Measurements from ENCODE around the gene CCDC63.

CCDC63 gene

DNA sequence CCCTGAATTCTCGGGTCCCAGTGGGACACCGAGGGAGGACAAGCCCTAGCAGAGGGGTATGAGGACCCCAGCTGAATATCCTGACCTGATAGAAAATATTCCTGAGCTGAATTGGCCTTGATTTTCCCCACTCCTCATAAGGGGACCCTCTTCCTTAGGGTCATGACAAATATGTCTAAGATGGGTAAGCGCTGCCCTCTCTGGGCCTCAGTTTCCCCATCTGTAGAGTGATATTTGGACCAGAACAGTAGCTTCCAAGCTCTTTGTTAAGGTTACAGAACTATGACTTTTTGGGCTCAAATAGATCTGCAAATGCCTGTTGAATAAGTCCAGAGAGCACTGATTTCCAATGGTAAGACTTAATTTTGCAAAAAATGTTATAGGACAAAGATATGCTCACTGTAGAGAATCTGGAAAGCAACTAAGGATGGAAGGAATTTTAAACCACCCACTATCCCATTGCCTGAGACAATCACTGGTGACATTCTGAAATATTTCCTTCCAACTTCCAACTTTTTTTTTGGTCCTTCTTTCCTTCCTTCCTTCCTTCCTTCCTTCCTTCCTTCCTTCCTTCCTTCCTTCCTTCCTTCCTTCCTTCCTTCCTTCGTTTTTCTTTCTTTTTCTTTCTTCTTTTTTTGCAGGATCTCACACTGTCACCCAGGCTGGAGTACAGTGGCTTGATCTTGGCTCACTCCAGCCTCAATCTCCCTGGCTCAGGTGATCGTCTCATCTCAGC lies 41.6 kb downstream of the CCDC63 start:
- DNase-seq = no peak

DNA sequence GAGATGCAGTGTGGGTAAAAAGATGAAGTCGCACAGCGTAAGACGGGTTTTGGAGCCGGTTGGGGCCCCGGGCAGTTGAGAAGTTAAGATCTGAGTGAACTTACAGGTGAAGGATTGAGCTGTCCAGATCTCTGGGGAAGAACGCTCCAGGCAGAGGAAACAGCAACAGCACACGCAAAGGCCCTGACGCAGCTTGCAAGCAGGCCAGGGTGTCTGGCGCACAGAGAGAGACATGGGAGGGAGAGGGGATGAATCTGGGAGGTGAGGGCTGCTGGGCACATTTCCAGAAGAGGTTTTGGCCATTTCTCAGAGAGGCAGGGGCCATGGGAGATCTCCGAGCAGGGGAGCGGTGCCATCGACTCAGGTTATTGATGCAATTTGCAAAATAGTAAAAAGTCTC lies 42.6 kb downstream of the CCDC63 start:
- no peak for DNase-seq

DNA sequence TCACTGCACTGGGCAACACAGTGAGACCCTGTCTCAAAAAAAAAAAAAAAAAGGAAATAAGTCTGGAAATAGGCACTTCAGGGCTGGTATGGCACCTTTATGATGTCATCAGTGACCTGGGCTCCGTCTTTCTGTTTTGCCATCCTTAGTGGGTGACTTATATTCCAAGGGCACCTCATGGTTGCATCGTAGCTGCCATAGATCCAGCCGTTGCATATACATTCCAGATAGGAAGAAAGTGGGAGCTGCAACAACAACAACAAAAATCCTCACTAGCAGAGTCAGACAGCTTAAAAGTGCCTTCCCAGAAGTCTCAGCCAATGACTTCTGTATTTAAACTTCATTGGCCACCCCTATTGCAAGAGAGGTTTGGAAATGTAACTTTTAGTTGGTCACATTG lies 47.2 kb downstream of the CCDC63 start:
- DNase-seq = no peak

DNA sequence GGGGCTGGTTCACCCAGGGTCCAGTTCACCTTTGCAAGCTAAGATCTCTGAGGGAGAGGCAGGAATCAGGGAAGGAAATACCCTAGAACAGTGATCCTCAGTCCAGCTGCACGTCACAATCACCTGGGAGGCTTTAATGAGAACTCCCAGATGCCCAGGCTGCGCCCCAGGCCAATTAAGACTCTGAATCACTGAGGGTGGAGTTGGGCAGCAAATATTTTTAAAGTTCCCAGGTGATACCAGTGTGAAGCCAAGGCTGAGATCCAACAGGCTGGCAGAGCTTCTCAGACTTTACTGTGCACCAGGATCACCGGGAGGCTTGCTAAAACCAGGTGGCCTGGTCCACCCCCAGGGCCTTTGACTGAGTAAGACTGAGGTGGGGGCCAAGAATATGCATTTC lies 49.8 kb downstream of the CCDC63 start:
- DNase-seq = no peak

DNA sequence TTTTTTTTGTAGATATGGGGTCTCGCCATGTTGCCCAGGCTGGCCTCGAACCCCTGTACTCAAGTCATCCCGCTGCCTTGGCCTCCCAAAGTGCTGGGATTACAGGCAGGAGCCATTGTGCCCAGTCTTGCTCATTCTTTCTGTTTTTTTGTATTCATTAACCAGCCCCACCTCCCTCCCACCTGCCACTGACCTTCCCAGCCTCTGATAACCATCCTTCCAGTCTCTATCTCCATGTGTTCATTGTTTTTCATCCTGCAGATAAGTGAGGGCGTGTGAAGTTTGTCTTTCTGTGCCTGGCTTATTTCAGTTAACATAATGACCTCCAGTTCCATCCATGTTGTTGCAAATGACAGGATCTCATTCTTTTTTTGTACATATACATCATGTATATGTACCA lies 54.6 kb downstream of the CCDC63 start:
- DNase-seq = no peak

DNA sequence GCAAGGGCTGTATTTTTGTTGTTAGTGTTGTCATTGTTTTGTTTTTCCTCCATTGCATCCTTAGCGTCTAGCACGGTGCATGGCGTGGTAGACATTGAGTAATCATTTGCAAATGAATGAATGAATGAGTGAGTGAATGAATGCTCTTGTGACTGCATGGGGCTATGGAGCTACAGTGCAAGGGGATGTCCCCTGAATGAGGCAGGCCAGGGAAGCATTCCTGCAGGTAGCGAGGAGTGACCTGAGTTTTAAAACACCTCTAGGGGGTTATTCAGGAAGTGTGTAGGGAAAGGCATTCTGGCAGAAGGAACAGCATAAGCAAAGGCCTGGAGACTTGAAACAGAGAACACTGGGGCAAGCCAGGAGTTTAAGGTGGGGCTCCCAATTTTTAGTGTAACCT lies 56.7 kb downstream of the CCDC63 start:
- DNase-seq = no peak

DNA sequence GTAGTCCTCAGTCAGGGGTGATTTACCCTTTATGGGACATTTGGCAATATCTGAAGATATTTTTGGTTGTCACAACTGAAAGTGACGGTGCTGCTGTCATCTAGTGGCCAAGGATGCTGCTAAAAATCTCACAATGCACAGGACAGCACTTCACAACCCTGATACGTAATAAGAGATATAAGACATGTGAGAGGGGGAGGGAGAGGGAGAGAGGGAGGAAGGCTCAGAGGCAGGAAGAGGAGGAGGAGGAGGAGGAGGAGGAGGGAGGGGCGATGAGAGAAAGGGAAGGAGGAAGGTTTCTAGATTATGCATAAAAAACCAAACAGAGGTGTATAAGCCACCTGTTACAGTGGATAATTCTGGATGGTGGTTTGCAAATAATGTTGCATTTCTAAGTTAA lies 59.3 kb downstream of the CCDC63 start:
- DNase-seq = no peak

DNA sequence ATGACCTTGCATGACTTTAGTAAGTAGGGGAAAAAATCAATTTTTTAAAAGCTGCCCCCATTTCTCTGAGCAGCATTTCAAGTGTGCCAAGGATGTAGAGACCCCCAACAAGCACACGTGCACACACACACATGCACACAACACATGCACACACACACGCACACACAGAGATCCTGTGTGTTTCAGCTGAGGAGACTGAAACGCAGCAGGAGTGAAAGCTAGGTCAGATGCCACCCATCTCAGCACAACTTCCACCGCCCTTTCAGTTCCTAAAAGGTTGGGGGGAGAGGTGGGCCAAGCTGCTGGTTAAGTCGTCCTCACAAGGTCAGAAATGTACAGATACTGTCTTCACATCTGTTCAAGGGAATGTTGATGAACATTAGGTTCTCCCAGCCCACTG lies 59.7 kb downstream of the CCDC63 start:
- DNase-seq = no peak

DNA sequence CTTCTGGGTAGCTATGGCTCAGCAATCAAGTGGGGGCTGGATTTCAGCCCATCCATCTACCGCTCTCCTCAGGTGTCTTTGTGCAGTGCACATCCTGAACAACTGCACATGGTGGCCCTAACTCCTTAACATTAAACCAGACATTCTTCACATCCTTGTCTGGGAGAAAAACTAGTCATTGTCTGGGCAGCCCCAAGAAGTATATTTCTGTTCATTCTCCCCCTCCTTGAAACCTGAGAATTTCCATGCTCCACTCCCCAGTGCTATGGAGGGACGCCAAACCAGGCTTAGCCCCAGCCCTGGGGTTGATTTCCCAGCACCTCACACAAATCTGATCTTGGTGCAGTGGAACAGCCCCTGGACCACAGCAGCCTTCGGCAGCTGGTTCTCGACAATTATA lies 60.2 kb downstream of the CCDC63 start:
- DNase-seq = no peak

DNA sequence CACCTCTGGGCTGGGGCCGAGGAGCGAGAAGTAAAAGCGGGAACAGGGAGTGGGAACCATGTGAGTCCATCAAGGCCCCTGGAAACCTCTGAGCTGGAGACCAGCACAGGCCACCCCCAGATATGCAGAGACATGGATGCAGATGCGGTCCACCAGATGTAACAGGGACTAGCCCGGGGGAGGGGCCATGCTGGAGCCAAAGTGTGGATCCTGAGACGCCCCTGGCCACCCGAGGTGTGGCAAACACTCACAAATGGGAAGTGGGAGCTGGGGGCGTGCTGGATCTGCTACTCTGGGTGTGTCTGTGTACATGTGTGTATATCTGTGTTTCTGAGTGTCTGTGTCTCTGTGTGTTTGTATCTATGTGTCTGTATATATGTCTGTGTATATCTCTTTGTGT lies 60.8 kb downstream of the CCDC63 start:
- no peak for DNase-seq

DNA sequence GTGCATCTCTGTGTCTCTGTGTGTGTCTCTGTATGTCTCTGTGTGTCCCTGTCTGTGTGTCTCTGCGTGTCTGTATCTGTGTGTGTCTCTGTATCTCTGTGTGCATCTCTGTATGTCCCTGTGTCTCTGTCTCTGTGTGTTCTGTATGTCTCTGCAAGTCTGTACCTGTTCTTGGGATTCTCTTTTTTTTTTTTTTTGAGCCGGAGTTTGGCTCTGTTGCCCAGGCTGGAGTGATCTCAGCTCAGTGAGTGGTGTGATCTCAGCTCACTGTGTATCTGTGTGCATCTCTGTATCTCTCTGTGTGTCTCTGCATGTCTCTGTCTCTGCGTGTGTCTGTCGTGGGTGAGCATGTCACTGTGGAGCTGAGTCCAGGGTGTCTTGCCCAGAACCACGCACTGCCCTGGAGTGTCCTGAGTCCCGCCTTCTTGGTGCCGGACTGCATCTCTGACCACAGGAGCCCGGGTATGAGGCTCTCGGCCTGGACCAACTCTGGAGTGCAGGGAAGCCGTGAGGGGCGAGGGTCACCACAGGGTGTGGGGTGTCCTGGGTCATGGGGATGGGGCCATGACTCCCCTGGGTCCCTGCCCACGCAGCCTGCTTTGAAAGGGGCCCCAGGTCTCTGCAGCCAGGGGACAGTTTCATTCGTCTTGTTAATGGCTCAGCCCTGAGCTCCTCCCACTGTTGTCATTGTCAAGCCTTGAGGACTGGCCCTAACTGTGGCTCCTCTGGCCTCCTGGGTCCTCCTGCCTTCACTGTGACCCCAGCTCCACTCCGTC lies 61.8 kb downstream of the CCDC63 start:
- no peak for DNase-seq

DNA sequence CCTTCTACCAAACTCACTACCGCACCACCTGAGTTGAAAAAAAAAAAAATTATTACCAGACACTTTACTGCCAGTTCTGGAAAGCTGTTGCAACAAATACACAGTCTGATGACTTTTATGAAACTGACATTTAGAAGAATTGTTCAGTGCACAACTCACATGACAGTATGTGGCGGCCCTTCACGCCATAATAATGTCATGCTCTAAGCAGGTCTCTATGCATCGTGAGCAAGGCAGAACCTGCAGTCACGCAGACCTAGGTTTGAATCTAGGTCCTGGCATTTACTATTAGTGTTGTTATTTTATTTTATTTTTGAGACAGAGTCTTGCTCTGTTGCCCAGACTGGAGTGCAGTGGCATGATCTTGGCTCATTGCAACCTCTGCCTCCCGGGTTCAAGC lies 65.5 kb downstream of the CCDC63 start:
- DNase-seq = no peak

DNA sequence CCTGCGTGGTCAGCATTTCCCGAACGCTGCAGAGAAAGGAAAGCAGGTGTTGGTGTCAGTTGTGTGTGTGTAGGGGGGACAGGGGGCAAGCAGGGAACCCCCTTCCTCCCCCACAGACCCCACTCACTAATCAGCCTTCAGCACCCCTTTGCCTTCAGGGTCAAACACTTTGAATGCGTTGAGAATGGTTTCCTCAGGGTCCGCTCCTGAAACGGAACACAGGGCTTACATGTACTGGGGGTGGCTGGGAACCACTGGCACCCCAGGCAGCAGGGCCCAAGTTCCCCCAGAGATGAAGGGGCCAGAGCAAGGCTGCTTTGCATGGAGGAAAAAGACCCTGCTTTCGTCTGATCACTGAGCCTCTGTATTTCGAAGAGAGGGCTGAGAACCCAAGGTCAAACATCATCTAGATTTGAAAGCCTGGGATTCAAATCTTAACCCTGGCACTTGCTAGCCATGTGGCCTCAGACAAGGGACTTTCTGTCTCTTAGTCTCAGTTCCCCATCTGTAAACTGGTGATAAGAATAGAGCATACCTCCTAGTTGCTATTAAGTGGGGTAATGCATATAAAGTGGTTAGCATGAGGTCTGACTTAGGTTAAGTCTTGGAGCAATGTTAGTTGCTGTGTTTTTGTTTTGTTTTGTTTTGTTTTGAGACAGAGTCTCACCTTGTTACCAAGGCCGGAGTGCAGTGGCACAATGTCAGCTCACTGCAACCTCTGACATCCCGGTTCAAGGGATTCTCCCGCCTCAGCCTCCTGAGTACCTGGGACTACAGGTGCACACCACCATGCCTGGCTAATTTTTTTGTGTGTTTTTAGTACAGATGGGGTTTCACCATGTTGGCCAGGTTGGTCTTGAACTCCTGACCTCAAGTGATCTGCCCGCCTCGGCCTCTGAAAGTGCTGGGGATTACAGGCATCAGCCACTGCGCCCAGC lies 66.6 kb downstream of the CCDC63 start:
- no peak for DNase-seq

DNA sequence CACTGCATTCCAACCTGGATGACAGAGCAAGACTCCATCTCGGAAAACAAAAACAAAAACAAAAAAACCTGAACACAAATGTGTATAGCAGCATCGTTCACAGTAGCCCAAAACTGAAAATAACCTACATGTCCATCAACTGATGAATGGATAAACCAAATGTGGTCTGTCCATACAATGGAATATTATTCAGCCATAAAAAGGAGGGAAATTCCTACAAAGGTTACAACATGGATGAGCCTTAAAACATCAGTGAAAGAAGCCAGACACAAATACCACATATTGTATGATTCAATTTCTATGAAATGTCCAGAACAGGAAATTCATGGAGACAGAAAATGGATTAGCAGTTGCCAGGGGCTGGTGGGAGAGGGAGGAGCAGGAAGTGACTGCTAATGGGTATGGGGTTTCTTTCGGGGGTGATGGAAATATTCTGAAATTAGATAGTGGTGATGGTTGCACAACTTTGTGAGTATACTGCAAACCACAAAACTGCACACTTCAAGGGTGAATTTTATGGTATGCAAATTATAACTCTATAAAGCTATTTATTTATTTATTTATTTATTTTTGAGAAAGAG lies 69.6 kb downstream of the CCDC63 start:
- no peak for DNase-seq

DNA sequence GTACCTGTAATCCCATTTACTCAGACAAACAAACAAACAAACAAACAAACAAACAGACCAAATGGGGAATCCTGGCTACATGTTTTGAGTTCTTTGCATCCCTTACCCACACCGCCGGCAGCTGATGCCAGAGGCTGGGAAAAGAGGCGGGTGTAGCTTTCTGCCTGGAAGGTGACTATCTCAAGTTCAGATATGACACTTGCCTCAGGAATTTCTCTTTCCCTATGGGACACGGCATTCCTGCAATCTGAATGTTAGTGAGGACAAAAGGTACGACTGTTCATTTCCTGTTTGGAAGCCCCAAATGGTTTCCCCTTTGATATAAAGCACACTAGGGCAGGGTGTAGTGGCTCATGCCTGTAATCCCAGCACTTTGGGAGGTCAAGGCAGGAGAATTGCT lies 70.7 kb downstream of the CCDC63 start:
- DNase-seq = no peak

DNA sequence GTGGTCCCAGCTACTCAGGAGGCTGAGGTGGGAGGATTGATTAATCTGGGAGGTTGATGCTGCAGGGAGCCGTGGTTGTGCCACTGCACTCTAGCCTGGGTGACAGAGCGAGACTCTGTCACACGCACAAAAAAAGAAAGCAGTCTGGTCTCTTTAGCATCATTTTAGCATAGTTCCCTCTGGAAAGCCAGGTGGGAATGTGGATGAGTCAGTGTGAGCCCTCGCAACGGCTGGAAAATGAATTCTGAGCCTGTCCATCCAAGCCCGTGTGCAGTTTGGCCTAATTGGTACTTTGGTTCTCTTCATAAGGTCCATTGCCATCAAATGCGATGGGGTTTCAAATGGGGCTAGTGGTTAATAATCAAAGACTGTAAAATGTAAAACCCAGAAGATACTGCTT lies 71.2 kb downstream of the CCDC63 start:
- no peak for DNase-seq

DNA sequence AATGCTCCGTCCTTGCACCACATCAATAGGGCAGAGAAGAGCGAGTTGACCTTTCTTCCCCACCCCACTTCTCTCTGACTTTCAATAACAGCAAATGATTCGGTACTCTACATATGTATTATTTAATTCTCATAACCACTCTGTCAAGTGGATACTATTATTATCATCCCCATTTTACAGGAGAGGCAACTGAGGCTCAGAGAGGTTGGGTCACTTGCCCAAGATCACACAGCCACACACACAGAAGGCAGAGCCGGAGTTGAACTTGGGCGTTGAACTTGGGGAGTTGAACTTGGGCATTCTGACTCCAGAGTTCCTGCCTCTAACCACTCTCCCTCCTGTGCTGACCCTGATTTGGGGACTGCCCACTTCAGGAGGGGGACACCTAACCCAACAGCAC lies 72.9 kb downstream of the CCDC63 start:
- DNase-seq = no peak

DNA sequence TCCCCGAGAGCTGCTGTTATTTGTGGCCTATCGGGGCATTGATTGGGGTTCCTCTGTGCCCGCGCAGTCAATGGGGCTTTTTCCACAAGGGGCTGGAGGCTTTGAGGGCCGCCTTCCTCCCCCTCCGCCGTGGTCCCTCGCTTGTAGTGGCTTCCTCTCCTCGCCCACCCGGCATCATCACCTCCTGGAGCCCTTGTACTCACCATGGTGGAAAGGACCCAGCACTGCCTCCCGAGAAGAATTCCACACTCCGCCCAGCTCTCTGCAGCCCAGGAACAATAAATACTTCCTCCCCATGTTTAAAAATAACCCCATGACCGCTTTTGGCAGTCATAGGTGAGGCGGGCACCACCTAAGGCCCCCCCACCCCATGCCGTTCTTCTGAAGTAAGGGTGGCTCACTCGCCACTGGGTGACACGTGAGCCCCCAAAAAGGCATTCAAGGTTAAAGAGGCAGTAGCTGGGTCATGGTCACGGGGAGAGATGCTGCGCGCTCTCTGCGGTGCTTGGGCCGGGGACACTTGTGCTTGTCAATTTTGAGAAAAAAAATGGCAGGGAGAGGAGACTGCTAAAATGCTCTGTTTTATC lies 73.6 kb downstream of the CCDC63 start, which contains the start of gene MYL2:
Gene MYL2 (minus strand): TSS at position 256 of the 587 bp plus-strand sequence. CDS start 50 bp downstream, at position 206.
- DNase-seq = no peak

DNA sequence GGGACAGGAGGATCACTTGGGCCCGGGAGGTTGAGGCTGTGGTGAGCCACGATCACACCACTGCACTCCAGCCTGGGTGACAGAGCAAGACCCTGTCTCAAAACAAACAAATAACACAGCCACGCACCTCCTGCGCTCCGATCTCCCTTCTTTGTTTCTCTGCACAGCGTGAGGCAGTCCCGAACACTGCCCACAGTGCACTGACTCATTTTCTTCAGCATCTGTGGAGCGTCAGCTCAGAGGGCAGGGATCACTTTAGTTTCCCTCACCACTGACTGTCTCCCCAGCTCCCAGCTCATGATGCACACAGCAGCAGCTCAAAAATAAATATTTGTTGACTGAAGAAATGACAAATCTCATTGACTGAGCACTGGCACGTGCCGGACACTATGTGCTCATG lies 74.5 kb downstream of the CCDC63 start:
- DNase-seq = no peak

DNA sequence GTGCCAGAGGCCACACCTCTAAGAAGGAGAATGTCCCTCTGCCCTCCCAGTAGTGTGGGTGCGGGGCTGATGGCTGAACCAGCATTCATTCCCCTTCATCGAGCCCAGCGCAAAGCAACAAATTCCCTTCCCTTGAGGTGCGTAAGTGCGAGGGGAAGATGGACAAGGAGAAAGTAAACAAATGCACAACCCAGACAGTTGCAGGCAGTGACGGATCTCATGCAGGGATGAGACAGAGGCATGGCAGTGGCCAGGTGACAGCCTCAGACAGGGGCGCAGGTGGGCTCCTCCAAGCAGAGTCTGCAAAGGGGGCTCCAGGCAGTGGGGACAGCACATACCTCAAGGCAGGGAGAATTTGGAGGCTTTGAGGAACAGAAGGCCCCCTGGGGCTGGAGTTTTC lies 75.9 kb downstream of the CCDC63 start:
- no peak for DNase-seq

DNA sequence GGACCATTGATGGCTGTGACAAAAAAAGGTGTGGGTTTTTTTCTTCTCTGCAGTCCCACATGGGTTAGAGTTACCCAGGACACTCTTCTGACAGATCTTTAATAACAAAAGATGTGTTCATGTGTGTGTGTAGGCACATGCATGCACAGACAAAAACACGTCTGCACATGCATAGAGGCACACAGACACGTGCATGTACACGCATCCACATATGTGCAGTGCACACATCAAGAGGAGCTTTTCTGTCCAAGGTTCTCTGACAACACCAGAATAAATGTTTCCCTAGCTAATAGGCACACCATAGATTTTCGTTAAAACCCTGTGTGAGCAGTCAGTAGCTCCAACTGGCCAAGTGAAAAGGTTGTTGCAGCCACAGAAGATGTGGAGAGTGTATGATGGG lies 76.4 kb downstream of the CCDC63 start:
- DNase-seq = no peak

DNA sequence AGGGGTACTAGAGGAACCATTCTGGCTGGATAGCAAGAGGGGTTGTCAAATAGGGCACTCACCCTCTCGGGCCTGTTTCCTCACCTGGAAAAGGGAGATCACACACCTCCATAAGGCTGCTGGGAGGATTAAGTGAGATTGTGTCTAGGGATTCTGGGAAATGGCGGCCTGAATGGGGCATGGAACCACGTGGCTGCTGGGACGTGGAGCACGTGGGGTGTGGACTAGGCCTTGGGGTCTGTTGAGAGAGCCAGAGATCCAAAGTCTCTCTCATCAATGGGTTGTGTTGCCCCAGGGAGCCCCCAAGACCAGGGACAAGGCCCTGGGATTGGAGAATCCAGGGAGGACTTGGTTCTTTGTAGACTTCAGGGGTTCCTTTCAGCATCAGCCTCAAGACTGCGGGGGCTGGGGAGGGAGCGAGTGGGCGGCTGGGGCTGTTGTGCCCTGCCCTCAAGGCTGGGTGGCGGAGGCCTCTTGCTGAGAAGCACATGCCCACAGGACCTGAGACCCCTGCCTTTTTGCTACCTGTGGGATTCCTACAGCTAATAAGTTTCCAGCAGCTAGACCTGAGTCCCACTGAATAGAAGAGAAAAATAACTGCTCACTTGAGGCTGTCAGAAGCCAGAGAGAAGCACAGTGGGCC lies 77.0 kb downstream of the CCDC63 start:
- DNase-seq = no peak
